IMR-90 (cell line): Measurements from ENCODE around the gene SDC4.

Experiments used
- CEBPB ChIP-seq: IDR thresholded peaks from 2 replicates; pipeline ENCODE4 v1.6.1; 2012; ENCODE audit warnings: low read depth, low read length, improper control_type of control experiment
- CHD1 ChIP-seq: IDR thresholded peaks from 2 replicates; pipeline ENCODE4 v1.6.1; 2012; ENCODE audit warnings: low read depth, low read length, improper control_type of control experiment
- CTCF ChIP-seq: conservative IDR thresholded peaks from 2 replicates; pipeline ENCODE4 v1.5.1; 2012; ENCODE audit warnings: mild to moderate bottlenecking, low read depth, low read length, improper control_type of control experiment
- ELK1 ChIP-seq: fragments of 150-350 bp; IDR thresholded peaks from 2 replicates; pipeline ENCODE4 v1.6.1; 2016; ENCODE audit warnings: low read depth, mild to moderate bottlenecking, low read length, moderate library complexity, borderline replicate concordance
- MAFK ChIP-seq: IDR thresholded peaks from 2 replicates; pipeline ENCODE4 v1.6.1; 2012; ENCODE audit warnings: low read depth, low read length, improper control_type of control experiment
- MXI1 ChIP-seq: IDR thresholded peaks from 2 replicates; pipeline ENCODE4 v1.6.1; 2012; ENCODE audit warnings: low read depth, mild to moderate bottlenecking, low read length, moderate library complexity, borderline replicate concordance
- NFE2L2 ChIP-seq: fragments of 150-350 bp; IDR thresholded peaks from 2 replicates; pipeline ENCODE4 v1.6.1; 2016; ENCODE audit warnings: low read depth, mild to moderate bottlenecking, low read length
- POLR2A ChIP-seq: IDR thresholded peaks from 2 replicates; pipeline ENCODE4 v1.6.1; 2012; ENCODE audit warnings: mild to moderate bottlenecking, low read depth, low read length
- RAD21 ChIP-seq: IDR thresholded peaks from 2 replicates; pipeline ENCODE4 v1.6.1; 2012; ENCODE audit warnings: low read length, improper control_type of control experiment
- SMC3 ChIP-seq: fragments of 150-350 bp; IDR thresholded peaks from 2 replicates; pipeline ENCODE4 v1.6.1; 2016; ENCODE audit warnings: low read depth, mild to moderate bottlenecking, antibody characterized with exemption, low read length, moderate library complexity
- USF2 ChIP-seq: fragments of 150-350 bp; IDR thresholded peaks from 2 replicates; pipeline ENCODE4 v1.6.1; 2017; ENCODE audit warnings: mild to moderate bottlenecking, antibody characterized with exemption, low read length, low read depth

DNA sequence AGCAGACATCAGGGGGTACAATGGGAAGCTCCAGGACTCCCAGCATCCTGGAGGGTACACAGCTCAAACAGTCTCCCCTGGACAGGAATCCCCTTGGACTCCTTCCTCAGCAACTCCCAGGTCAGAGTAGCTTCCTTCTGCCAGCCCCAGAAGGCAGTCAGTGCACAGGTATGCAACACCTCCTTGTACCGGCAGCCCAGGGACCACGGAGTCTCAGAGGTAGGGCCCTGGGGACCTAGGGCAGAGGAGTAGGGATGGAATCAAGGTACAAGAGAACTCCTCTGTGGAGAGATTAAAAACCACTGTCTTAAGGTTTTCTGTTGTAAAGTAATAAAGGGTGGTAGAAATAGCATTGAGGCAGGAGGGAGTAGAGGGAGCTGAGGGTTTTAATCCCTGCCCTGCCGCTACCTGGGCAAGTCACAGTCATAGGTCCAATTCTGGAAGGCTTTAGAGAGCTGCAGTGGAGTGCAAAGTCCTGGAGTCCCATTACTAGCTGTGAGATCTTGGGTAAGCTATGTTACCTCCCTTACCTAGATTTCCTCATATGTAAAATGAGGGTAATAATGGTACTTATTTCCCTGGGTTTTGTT lies 22.4 kb upstream of the SDC4 start:
- no peak for TF ChIP-seq CTCF
- TF ChIP-seq POLR2A, result no peak
- TF ChIP-seq USF2, result no peak
- TF ChIP-seq MXI1, result no peak
- TF ChIP-seq MAFK, result no peak
- no peak for TF ChIP-seq SMC3
- TF ChIP-seq NFE2L2, result no peak
- TF ChIP-seq ELK1, result no peak
- TF ChIP-seq RAD21, result no peak
- no peak for TF ChIP-seq CEBPB
- TF ChIP-seq CHD1, result no peak
